SU-DHL-6 (cell line): Measurements from ENCODE around the gene TRIM2.

Experiments
- CTCF ChIP-seq: fragments of 200-600 bp; sonication (generic); IDR thresholded peaks from one replicate; pipeline ENCODE4 v1.5.1; 2017; ENCODE audit warnings: antibody characterized with exemption, mild to moderate bottlenecking, low read length, moderate library complexity; ENCODE audit not compliant: insufficient read depth, poor library complexity, severe bottlenecking
- EZH2phosphoT487 ChIP-seq: fragments of 200-600 bp; sonication (generic), shearing (Covaris generic); conservative IDR thresholded peaks from 2 replicates; pipeline ENCODE4 v1.6.1; 2018; ENCODE audit warnings: mild to moderate bottlenecking, antibody characterized with exemption, low read length, moderate library complexity, mixed read lengths

GRCh38 chr4:153265306-153266047 lies 61.2 kb downstream of the TRIM2 start:
- TF ChIP-seq CTCF (no peak), EZH2phosphoT487 (no peak)
